ENCODE results near the gene LDHB. TPM values are rescaled to one million over a fixed set of nuclear protein-coding genes. Genes with fewer than 3 reads are reported as not detected.
"Not testable (repeated sequence)": the region's sequence is repeated elsewhere in the genome, so short reads cannot be mapped to it uniquely, and the experiment has no call there.

LDHB gene
- total RNA-seq, 4 donors from 2014 or later: 384 to 506 (median 452) TPM

DNA sequence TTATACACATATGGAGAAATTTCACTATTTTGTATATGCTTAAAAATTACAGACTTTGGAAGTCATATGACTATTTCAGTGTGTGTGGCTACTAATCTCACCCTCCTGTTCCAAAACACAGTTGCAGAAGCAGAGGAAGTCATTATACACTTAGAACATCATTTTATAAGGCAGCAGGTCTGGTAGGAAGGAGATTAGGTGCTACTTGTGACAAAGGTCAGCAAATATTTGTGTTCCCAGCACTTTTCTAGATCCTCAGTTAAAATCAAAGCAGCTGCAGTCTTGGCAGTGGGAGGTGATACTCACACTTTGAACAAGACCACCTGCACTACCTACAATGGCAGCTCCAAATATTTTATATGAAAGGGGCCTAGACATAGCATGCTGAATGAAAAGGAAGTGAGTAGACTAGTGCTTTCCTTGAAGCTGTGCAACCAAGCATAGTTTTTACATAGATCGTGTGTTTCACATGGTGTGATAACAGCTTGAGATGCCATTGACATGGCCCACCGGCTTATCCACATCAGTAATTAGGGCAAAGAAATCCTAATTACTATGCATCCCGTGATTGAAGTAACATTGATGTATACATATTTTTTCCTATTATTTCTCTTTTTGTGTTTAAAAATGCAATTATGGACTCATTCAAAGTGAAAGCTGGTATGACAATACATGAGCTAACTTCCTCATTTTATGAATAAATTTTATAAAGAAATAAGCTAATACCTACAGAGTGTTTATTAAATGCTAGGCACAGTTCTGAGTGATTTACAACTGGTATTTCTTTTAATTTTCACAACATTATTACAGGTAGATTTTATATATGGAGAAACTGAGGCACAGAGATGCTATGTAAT lies 58.3 kb downstream of the LDHB start:
- Histone ChIP-seq H3K4me1 (no peaks in the 10 kb centered on the region), H3K36me3 (no peaks in the 10 kb centered on the region), H3K9me3 (no peaks in the 10 kb centered on the region), H3K27ac (no peak overlapping the region), H3K27me3 (no peaks in the 10 kb centered on the region), H3K4me3 (no peak overlapping the region)
- no peak for ATAC-seq
- WGBS, 2 donors (ENCODE audit: low coverage in 1 of 2): 84 to 96% methylated on average over 3 of the region's 3 CpGs
- TF ChIP-seq POLR2A (IDR thresholded peaks at IDR 0.05): no peak
- TF ChIP-seq CTCF (IDR thresholded peaks at IDR 0.05): no peak
- TF ChIP-seq POLR2AphosphoS5 (IDR thresholded peaks at IDR 0.05): no peak
- TF ChIP-seq EP300 (IDR thresholded peaks at IDR 0.05): no peak

- 74 to 89% methylated on average over 4 of the region's 4 CpGs for WGBS, 2 donors (ENCODE audit: low coverage in 1 of 2)
- no peak for ATAC-seq
- no peak overlapping the region for H3K27ac ChIP-seq
- no peaks in the 10 kb centered on the region for H3K27me3 ChIP-seq
- no peaks in the 10 kb centered on the region for H3K36me3 ChIP-seq
- no peak overlapping the region for H3K4me3 ChIP-seq
- no peaks in the 10 kb centered on the region for H3K4me1 ChIP-seq
- H3K9me3 ChIP-seq: no peaks in the 10 kb centered on the region
- TF ChIP-seq CTCF (IDR thresholded peaks at IDR 0.05): no peak
- TF ChIP-seq POLR2A (IDR thresholded peaks at IDR 0.05): no peak
- no peak for TF ChIP-seq EP300 (IDR thresholded peaks at IDR 0.05)
- no peak for TF ChIP-seq POLR2AphosphoS5 (IDR thresholded peaks at IDR 0.05)
Measured at GRCh38 chr12:21598651-21599050, 59.0 kb downstream of the LDHB start.

- not testable (repeated sequence) for H3K4me3 ChIP-seq, H3K36me3 ChIP-seq, H3K9me3 ChIP-seq, ATAC-seq, H3K4me1 ChIP-seq, H3K27me3 ChIP-seq, H3K27ac ChIP-seq
Measured at GRCh38 chr12:21595356-21595755, 62.3 kb downstream of the LDHB start.

GRCh38 chr12:21585485-21585884 lies 72.2 kb downstream of the LDHB start:
- Histone ChIP-seq H3K27ac (no peak overlapping the region), H3K4me1 (no peaks in the 10 kb centered on the region), H3K4me3 (no peak overlapping the region), H3K9me3 (no peaks in the 10 kb centered on the region), H3K27me3 (no peaks in the 10 kb centered on the region), H3K36me3 (no peaks in the 10 kb centered on the region)
- no peak for TF ChIP-seq POLR2AphosphoS5 (IDR thresholded peaks at IDR 0.05)
- TF ChIP-seq POLR2A (IDR thresholded peaks at IDR 0.05): no peak
- TF ChIP-seq CTCF (IDR thresholded peaks at IDR 0.05): no peak
- no peak for TF ChIP-seq EP300 (IDR thresholded peaks at IDR 0.05)
- no peak for ATAC-seq
- WGBS, 2 donors (ENCODE audit: low coverage in 1 of 2): 66 to 86% methylated on average over 3 of the region's 3 CpGs

Other genes starting within 250 kb of the LDHB start
- 10 to 100 TPM; 17.9 to 22.1 (median 20.1) TPM for gene PYROXD1, start 220.2 kb downstream of the LDHB start, total RNA-seq
- gene RECQL, start 156.2 kb downstream of the LDHB start, total RNA-seq: 10 to 100 TPM; 44.6 to 75.0 (median 58.2) TPM
- 10 to 100 TPM; 16.9 to 24.4 (median 20.9) TPM for gene GOLT1B, start 156.1 kb downstream of the LDHB start, total RNA-seq
- gene SPX, start 131.5 kb downstream of the LDHB start, total RNA-seq: 1 to 10 TPM in 1 of 4 donors, under 1 TPM in 3; 0.15 to 1.2 (median 0.67) TPM
- gene GYS2, start 53.0 kb downstream of the LDHB start, total RNA-seq: not detected
- gene KCNJ8, start 116.9 kb upstream of the LDHB start, total RNA-seq: 10 to 100 TPM; 28.2 to 36.4 (median 31.6) TPM

All from gastroesophageal sphincter (tissue), 4 donors.